ENCODE results near the gene COL15A1. TPM values are rescaled to one million over a fixed set of nuclear protein-coding genes. Genes with fewer than 3 reads are reported as not detected.
A peak's percentile ranks its signal among the peaks of the same experiment; 100 is the strongest.

COL15A1 gene
- total and polyA plus RNA-seq, 2 of the 8 experiments (the other 6 are each of a cell fraction or from before 2014, with no cell fraction given) = 0.12 to 0.15 TPM

DNA sequence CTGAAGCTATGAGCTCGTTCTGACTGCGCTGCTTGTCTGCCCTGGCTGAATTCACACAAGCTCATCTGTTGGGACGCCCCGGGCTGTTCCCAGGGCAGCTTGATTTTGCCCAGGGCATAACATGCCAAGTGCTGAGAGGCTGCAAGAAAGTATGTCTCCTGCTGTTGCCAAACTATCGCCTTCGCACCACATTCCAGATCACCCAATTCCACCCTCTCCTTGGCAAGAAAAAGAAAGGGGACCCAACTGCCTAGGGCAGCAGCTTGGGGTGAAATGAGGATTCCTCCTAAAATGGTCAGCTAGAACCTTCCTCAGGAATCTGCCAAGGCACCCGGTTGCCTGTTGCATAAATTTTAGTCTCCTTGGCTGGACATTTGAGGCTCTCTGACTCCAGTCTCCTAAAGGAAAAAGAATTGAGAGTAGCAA is 21.2 kb downstream of the COL15A1 start:
- FAIRE-seq (no peak), DNase-seq (ENCODE audit: low read depth in 1 of 2, low spot score in 2 of 2) (no peak)
- Histone ChIP-seq H3K36me3 (ENCODE audit: control insufficient read depth in 2 of 4, insufficient read depth in 4 of 4, low read length in 3 of 4) (no peaks in the 10 kb centered on the region), H3K56ac (replicated peaks; ENCODE audit: insufficient read length, low read depth, low read length) (no peak overlapping the region), H4K5ac (ENCODE audit: insufficient read length, low read depth, low read length) (no peak overlapping the region), H3K4ac (replicated peaks; ENCODE audit: insufficient read length, low read depth, low read length) (no peak overlapping the region), H3K27ac (ENCODE audit: low read depth, low read length) (no peak overlapping the region), H3K4me1 (replicated peaks in 1 of 4; ENCODE audit: control insufficient read depth in 3 of 4, insufficient read depth in 4 of 4, low read length in 3 of 4) (peaks cover 2 to 10% (median 6%) of the 10 kb centered on the region in 4 experiments; a peak in 6 of 7 replicates), H3K9ac (replicated peaks in 1 of 4; ENCODE audit: extremely low read depth in 1 of 4, low read depth in 3 of 4, low read length in 3 of 4) (no peak overlapping the region), H3K4me3 (ENCODE audit: extremely low read depth in 1 of 4, insufficient read depth in 2 of 4, low read depth in 3 of 4, low read length in 4 of 4) (no peak overlapping the region), H2BK20ac (ENCODE audit: low read length) (no peak overlapping the region), H3K23ac (ENCODE audit: insufficient read length) (no peak overlapping the region), H2AK5ac (ENCODE audit: low read depth, low read length) (no peak overlapping the region), H4K91ac (replicated peaks; ENCODE audit: insufficient read length, low read length) (no peak overlapping the region), H3K79me1 (ENCODE audit: low read depth, low read length) (no peaks in the 10 kb centered on the region), H4K20me1 (replicated peaks in 1 of 2; ENCODE audit: control insufficient read depth in 1 of 2, insufficient read depth in 2 of 2, low read length in 2 of 2) (no peaks in the 10 kb centered on the region), H3K18ac (ENCODE audit: extremely low read depth, low read length) (no peak overlapping the region), H2BK120ac (replicated peaks; ENCODE audit: low read depth, low read length) (no peak overlapping the region), H2AFZ (ENCODE audit: low read length) (no peak overlapping the region), H2BK5ac (ENCODE audit: low read depth, low read length) (peak overlapping the region; percentile 13; the same call in 1 of the 2 replicates), H3K14ac (ENCODE audit: insufficient read length) (no peak overlapping the region), H3K27me3 (replicated peaks in 1 of 4; ENCODE audit: control insufficient read depth in 3 of 4, extremely low read depth in 1 of 4, insufficient read depth in 3 of 4, low read length in 3 of 4) (no peaks in the 10 kb centered on the region), H3K9me3 (ENCODE audit: insufficient read depth in 2 of 2, low read depth in 1 of 2, low read length in 1 of 2) (no peaks in the 10 kb centered on the region), H3K23me2 (ENCODE audit: low read depth, low read length) (no peaks in the 10 kb centered on the region), H2BK15ac (ENCODE audit: low read length) (peak overlapping the region; percentile 76; the same call in 1 of the 2 replicates), H3K79me2 (ENCODE audit: control insufficient read depth in 1 of 2, insufficient read depth in 2 of 2, low read length in 2 of 2) (no peaks in the 10 kb centered on the region), H2BK12ac (ENCODE audit: low read depth, low read length) (no peak overlapping the region), H4K8ac (ENCODE audit: extremely low read depth, insufficient read depth, low read length) (no peak overlapping the region), H3K4me2 (ENCODE audit: insufficient read depth in 1 of 2, low read depth in 2 of 2, low read length in 2 of 2) (no peak overlapping the region)
- ChIA-PET POLR2A (ENCODE audit: partially characterized antibody) (no interaction called here), CTCF (ENCODE audit: partially characterized antibody) (interaction anchor here (0.8 to 3.8 kb wide), 5 partner anchors 10 to 116 kb away, joined by 3 to 23 read pairs (median 6); no protein-coding TSS in a partner anchor)
- WGBS, 2 experiments (ENCODE audit: extremely low coverage in 1 of 2, insufficient coverage in 1 of 2, insufficient read length in 1 of 2, insufficient replicate concordance in 2 of 2, low coverage in 1 of 2, low lambda C conversion rate in 2 of 2, missing lambda C conversion rate in 1 of 2) = 91% methylated on average over 7 of the region's 7 CpGs; no CpG with 5 or more reads in 1 of the 2 experiments
- no peak for TF ChIP-seq MAX (IDR thresholded peaks at IDR 0.05)
- TF ChIP-seq RXRA (IDR thresholded peaks at IDR 0.05; ENCODE audit: insufficient read depth, low read depth, low read length) = no peak
- no peak for TF ChIP-seq CHD2 (IDR thresholded peaks at IDR 0.05; ENCODE audit: low read length)
- no peak for TF ChIP-seq CREB1 (IDR thresholded peaks at IDR 0.05)
- TF ChIP-seq SIRT6 (IDR thresholded peaks at IDR 0.05; ENCODE audit: low read length) = no peak
- TF ChIP-seq PHF8 (conservative IDR thresholded peaks at IDR 0.05; ENCODE audit: low read depth, low read length) = no peak
- TF ChIP-seq GABPA (IDR thresholded peaks at IDR 0.05; ENCODE audit: borderline replicate concordance, insufficient read depth, low read length) = no peak
- TF ChIP-seq RAD21 (IDR thresholded peaks at IDR 0.05 in 1 of 2, conservative IDR thresholded peaks at IDR 0.05 in 1 of 2; ENCODE audit: low read depth in 2 of 2, low read length in 2 of 2) = no peak
- TF ChIP-seq POLR2A (IDR thresholded peaks at IDR 0.05; ENCODE audit: control extremely low read depth in 1 of 2, low read depth in 2 of 2, low read length in 2 of 2) = no peak
- TF ChIP-seq HDAC6 (IDR thresholded peaks at IDR 0.05; ENCODE audit: low read depth, low read length) = no peak

Data from H1 (cell line).